Activated T-helper 17 cell treated with anti-CD3 and anti-CD28 coated beads, Interleukin-2, amount 50 U/mL, for 72 hours (primary cell): ENCODE results near the gene RBM18. TPM values are rescaled to one million over a fixed set of nuclear protein-coding genes. Genes with fewer than 3 reads are reported as not detected.
A peak's percentile ranks its signal among the peaks of the same experiment; 100 is the strongest.

Experiments used
- ATAC-seq: fragments of 150-1000 bp; cut with Tn5 transposase; replicated peaks from 2 replicates; pipeline ENCODE4 v1.10.0; 2021; ENCODE audit warnings: mild to moderate bottlenecking, moderate library complexity
- H3K27ac Mint-ChIP-seq: one replicate; pipeline ENCODE4 v1.8.0; 2022; ENCODE audit warnings: mixed read lengths
- H3K27me3 Mint-ChIP-seq: one replicate; pipeline ENCODE4 v1.8.0; 2022; ENCODE audit warnings: mixed read lengths
- H3K36me3 Mint-ChIP-seq: one replicate; pipeline ENCODE4 v1.8.0; 2022; ENCODE audit warnings: low read depth, mild to moderate bottlenecking, mixed read lengths
- H3K4me1 Mint-ChIP-seq: one replicate; pipeline ENCODE4 v1.8.0; 2022; ENCODE audit warnings: mixed read lengths
- H3K4me3 Mint-ChIP-seq: one replicate; pipeline ENCODE4 v1.8.0; 2022; ENCODE audit warnings: mild to moderate bottlenecking, mixed read lengths
- H3K9me3 Mint-ChIP-seq: one replicate; pipeline ENCODE4 v1.8.0; 2022; ENCODE audit warnings: mixed read lengths
- total RNA-seq, 2 donors: library from RNA; stranded (reverse); gene quantifications; one replicate each; pipeline ENCODE4 v1.2.3, GENCODE V29; 2022

RBM18 gene, protein sequence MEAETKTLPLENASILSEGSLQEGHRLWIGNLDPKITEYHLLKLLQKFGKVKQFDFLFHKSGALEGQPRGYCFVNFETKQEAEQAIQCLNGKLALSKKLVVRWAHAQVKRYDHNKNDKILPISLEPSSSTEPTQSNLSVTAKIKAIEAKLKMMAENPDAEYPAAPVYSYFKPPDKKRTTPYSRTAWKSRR
- 10 to 100 TPM; 25.7 to 36.1 TPM for total RNA-seq

GRCh38 chr9:122264360-122265148, at the start of gene RBM18, which contains the start of gene MRRF:
RBM18 (minus strand) TSS chr9:122264840; CDS start chr9:122261492, 3,348 bp downstream.
MRRF (plus strand) TSS chr9:122264882; CDS start chr9:122270892, 6,010 bp downstream.
- Mint-ChIP-seq H3K4me3 (peak within 1 kb of the TSS; percentile 94), H3K4me1 (peaks cover 11% of the 10 kb centered on the region), H3K27me3 (no peaks in the 10 kb centered on the region), H3K36me3 (peaks cover 58% of the 10 kb centered on the region), H3K27ac (peak within 1 kb of the TSS; percentile 100), H3K9me3 (no peaks in the 10 kb centered on the region)
- peak; percentile 94 for ATAC-seq

- no peak overlapping the region for H3K27ac Mint-ChIP-seq
- ATAC-seq: no peak
These were observed 49.5 kb upstream of the RBM18 start for GRCh38 chr9:122314165-122314564.

GRCh38 chr9:122309861-122310260, 45.2 kb upstream of the RBM18 start:
- no peak overlapping the region for H3K27ac Mint-ChIP-seq
- no peaks in the 10 kb centered on the region for H3K4me1 Mint-ChIP-seq
- no peaks in the 10 kb centered on the region for H3K27me3 Mint-ChIP-seq
- no peak overlapping the region for H3K4me3 Mint-ChIP-seq
- no peak for ATAC-seq
- peaks cover 90% of the 10 kb centered on the region for H3K36me3 Mint-ChIP-seq
- no peaks in the 10 kb centered on the region for H3K9me3 Mint-ChIP-seq

More at GRCh38 chr9:122314165-122314564, 49.5 kb upstream of the RBM18 start:
- no peaks in the 10 kb centered on the region for H3K9me3 Mint-ChIP-seq
- no peaks in the 10 kb centered on the region for H3K4me1 Mint-ChIP-seq
- H3K4me3 Mint-ChIP-seq: no peak overlapping the region
- no peaks in the 10 kb centered on the region for H3K27me3 Mint-ChIP-seq
- H3K36me3 Mint-ChIP-seq: peaks cover 93% of the 10 kb centered on the region

- Mint-ChIP-seq H3K4me3 (no peak overlapping the region), H3K9me3 (no peaks in the 10 kb centered on the region), H3K27ac (no peak overlapping the region), H3K36me3 (peaks cover 90% of the 10 kb centered on the region), H3K4me1 (no peaks in the 10 kb centered on the region), H3K27me3 (no peaks in the 10 kb centered on the region)
- no peak for ATAC-seq
These were observed 43.3 kb upstream of the RBM18 start for GRCh38 chr9:122307925-122308324.

- ATAC-seq: no peak
- peaks cover 90% of the 10 kb centered on the region for H3K36me3 Mint-ChIP-seq
- H3K4me1 Mint-ChIP-seq: no peaks in the 10 kb centered on the region
- H3K4me3 Mint-ChIP-seq: no peak overlapping the region
- H3K9me3 Mint-ChIP-seq: no peaks in the 10 kb centered on the region
- no peaks in the 10 kb centered on the region for H3K27me3 Mint-ChIP-seq
- peak overlapping the region; percentile 56 for H3K27ac Mint-ChIP-seq
These were observed 42.4 kb upstream of the RBM18 start for GRCh38 chr9:122307061-122307460.

DNA sequence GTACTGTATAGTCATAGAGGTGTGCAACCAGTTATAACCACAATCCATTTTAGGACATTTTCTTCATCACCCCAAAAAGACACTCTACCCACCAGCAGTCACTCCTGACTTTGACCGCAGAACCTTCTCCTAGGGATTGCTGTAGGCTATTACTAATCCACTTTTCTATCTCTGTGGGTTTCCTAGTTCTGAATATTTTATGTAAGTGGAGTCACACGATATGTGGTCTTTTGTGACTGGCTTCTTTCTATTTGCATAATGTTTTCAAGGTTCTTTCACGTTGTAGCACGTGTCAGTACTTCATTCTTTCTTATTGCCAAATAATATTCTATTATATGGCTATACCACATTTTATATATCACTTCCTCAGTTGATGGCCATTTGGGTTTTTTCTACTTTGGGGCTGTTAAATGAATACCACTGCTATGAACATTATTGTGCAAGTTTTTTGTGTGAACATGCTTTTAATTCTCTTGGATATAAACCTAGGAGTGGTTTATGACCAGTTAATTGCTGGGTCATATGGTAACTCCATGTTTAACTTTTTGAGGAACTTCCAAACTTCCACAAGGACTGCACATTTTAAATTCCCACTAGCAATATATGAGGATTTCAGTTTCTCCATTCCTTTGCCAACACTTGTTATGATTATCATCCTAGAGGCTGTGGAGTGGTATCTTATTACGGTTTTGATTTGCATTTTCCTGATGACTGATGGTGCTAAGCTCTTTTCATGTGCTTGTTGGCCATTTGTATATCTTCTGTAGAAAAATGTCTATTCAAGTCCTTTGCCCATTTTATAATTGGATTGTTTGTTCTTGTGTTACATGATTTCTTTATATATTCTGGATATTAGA, 37.8 kb upstream of the RBM18 start:
- Mint-ChIP-seq H3K4me3 (no peak overlapping the region), H3K4me1 (no peaks in the 10 kb centered on the region), H3K36me3 (peaks cover 97% of the 10 kb centered on the region), H3K27ac (no peak overlapping the region), H3K27me3 (no peaks in the 10 kb centered on the region), H3K9me3 (no peaks in the 10 kb centered on the region)
- no peak for ATAC-seq

- Mint-ChIP-seq H3K27ac (no peak overlapping the region), H3K36me3 (peaks cover 96% of the 10 kb centered on the region), H3K27me3 (no peaks in the 10 kb centered on the region), H3K9me3 (no peaks in the 10 kb centered on the region), H3K4me3 (no peak overlapping the region), H3K4me1 (no peaks in the 10 kb centered on the region)
- ATAC-seq: no peak
These were observed 32.9 kb upstream of the RBM18 start for GRCh38 chr9:122297512-122297911.

DNA sequence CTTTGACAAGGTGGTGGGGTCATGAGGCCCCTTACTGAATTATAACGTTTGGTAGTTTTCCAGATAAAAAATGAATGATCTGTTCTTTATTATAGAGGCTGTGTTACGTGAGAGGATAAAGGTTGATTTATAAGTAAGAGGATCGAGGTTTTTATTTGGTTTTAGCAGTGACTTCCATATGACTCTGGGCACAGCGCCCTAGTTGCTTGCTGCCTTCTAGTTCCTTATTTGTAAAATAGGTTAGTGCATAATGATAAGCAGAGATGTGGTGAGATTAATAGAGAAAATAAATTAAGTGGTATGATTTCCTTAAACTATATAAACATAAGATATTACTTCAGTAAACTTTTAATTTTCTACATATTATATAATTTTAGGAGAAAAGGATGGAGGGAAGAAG, 29.9 kb upstream of the RBM18 start:
- Mint-ChIP-seq H3K9me3 (no peaks in the 10 kb centered on the region), H3K4me1 (no peaks in the 10 kb centered on the region), H3K27ac (no peak overlapping the region), H3K27me3 (no peaks in the 10 kb centered on the region), H3K4me3 (no peak overlapping the region), H3K36me3 (peaks cover 91% of the 10 kb centered on the region)
- no peak for ATAC-seq

- Mint-ChIP-seq H3K4me3 (no peak overlapping the region), H3K36me3 (peaks cover 95% of the 10 kb centered on the region), H3K27me3 (no peaks in the 10 kb centered on the region), H3K4me1 (no peaks in the 10 kb centered on the region), H3K9me3 (no peaks in the 10 kb centered on the region), H3K27ac (no peak overlapping the region)
- ATAC-seq: no peak
These were observed 26.8 kb upstream of the RBM18 start for GRCh38 chr9:122291458-122291857.

DNA sequence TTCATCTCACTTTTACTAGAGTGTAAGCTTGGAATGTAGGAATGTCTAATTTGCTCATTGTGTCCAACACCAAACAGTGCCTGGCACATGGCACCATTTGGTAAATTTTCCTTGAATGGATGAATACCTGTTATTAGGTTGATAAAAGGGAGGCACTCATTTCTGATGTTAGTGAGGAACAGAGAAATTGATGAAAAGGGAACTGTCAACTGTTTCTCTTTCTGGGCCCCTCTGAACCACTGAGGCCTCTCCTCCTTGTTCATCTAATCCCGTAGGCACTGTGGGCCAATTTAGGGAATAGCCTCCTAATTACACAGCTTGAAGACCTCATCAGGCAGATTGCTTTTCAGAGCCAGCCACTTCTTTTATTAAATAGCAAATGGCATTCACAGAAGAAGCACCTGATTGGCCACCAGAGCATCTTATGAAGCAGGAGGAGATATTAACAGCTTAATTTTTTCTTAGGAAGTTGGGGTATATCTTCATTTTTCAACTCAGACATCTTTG, 22.6 kb upstream of the RBM18 start:
- H3K36me3 Mint-ChIP-seq: peaks cover 90% of the 10 kb centered on the region
- no peak for ATAC-seq
- no peaks in the 10 kb centered on the region for H3K27me3 Mint-ChIP-seq
- H3K9me3 Mint-ChIP-seq: no peaks in the 10 kb centered on the region
- H3K4me1 Mint-ChIP-seq: no peaks in the 10 kb centered on the region
- no peak overlapping the region for H3K4me3 Mint-ChIP-seq
- no peak overlapping the region for H3K27ac Mint-ChIP-seq

- Mint-ChIP-seq H3K4me3 (no peak overlapping the region), H3K9me3 (no peaks in the 10 kb centered on the region), H3K4me1 (no peaks in the 10 kb centered on the region), H3K36me3 (peaks cover 90% of the 10 kb centered on the region), H3K27ac (no peak overlapping the region), H3K27me3 (no peaks in the 10 kb centered on the region)
- ATAC-seq: no peak
These were observed 22.1 kb upstream of the RBM18 start for GRCh38 chr9:122286764-122287163.

- H3K27me3 Mint-ChIP-seq: no peaks in the 10 kb centered on the region
- H3K4me3 Mint-ChIP-seq: no peak overlapping the region
- H3K27ac Mint-ChIP-seq: peak overlapping the region; percentile 6
- ATAC-seq: no peak
- H3K36me3 Mint-ChIP-seq: peaks cover 95% of the 10 kb centered on the region
- no peaks in the 10 kb centered on the region for H3K9me3 Mint-ChIP-seq
- H3K4me1 Mint-ChIP-seq: no peaks in the 10 kb centered on the region
These were observed 16.7 kb upstream of the RBM18 start for GRCh38 chr9:122281368-122281767.

- no peak for ATAC-seq
- Mint-ChIP-seq H3K36me3 (peaks cover 100% of the 10 kb centered on the region), H3K4me3 (no peak overlapping the region), H3K9me3 (no peaks in the 10 kb centered on the region), H3K4me1 (peaks cover 5% of the 10 kb centered on the region), H3K27me3 (no peaks in the 10 kb centered on the region), H3K27ac (no peak overlapping the region)
These were observed 12.8 kb upstream of the RBM18 start for GRCh38 chr9:122277285-122277897.

- Mint-ChIP-seq H3K4me3 (no peak overlapping the region), H3K27ac (no peak overlapping the region), H3K36me3 (peaks cover 100% of the 10 kb centered on the region), H3K4me1 (peaks cover 5% of the 10 kb centered on the region), H3K9me3 (no peaks in the 10 kb centered on the region), H3K27me3 (no peaks in the 10 kb centered on the region)
- no peak for ATAC-seq
These were observed 11.5 kb upstream of the RBM18 start for GRCh38 chr9:122276096-122276495.
